H9 (cell line): ENCODE measurements around the gene NLRP12. TPM values are rescaled to one million over a fixed set of nuclear protein-coding genes. Genes with fewer than 3 reads are reported as not detected.
"Not testable (repeated sequence)": the region's sequence is repeated elsewhere in the genome, so short reads cannot be mapped to it uniquely, and the experiment has no call there.

Experiments
- DNase-seq: peaks from one replicate; pipeline ENCODE4 v3.0.0-alpha.2; 2017
- H2AFZ ChIP-seq: one replicate; pipeline ENCODE4 v1.6.1; 2013; ENCODE audit warnings: mild to moderate bottlenecking, low read length, control low read depth, moderate library complexity
- H2AK5ac ChIP-seq: 2 replicates; pipeline ENCODE4 v1.6.1; 2013; ENCODE audit warnings: low read length, control low read depth, mixed read lengths; ENCODE audit not compliant: insufficient read length
- H2BK120ac ChIP-seq: one replicate; pipeline ENCODE4 v1.6.1; 2013; ENCODE audit warnings: low read depth, mild to moderate bottlenecking, low read length, control low read depth, inconsistent platforms; ENCODE audit not compliant: poor library complexity, severe bottlenecking
- H2BK12ac ChIP-seq: 2 replicates; pipeline ENCODE4 v1.6.1; 2013; ENCODE audit warnings: low read length, control low read depth, mixed read lengths, low read depth; ENCODE audit not compliant: insufficient read length
- H2BK15ac ChIP-seq: 2 replicates; pipeline ENCODE4 v1.6.1; 2013; ENCODE audit warnings: low read depth, low read length, control low read depth
- H2BK20ac ChIP-seq: one replicate; pipeline ENCODE4 v1.6.1; 2013; ENCODE audit warnings: low read depth, mild to moderate bottlenecking, low read length, control low read depth, inconsistent platforms; ENCODE audit not compliant: poor library complexity, severe bottlenecking
- H2BK5ac ChIP-seq: 2 replicates; pipeline ENCODE4 v1.6.1; 2013; ENCODE audit warnings: low read length, control low read depth, mixed read lengths; ENCODE audit not compliant: insufficient read length
- H3K14ac ChIP-seq: 2 replicates; pipeline ENCODE4 v1.6.1; 2013; ENCODE audit warnings: low read length, control low read depth; ENCODE audit not compliant: insufficient read depth
- H3K18ac ChIP-seq: 2 replicates; pipeline ENCODE4 v1.6.1; 2013; ENCODE audit warnings: low read depth, mild to moderate bottlenecking, mixed read lengths, low read length, control low read depth; ENCODE audit not compliant: insufficient read length
- H3K23ac ChIP-seq: 2 replicates; pipeline ENCODE4 v1.6.1; 2013; ENCODE audit warnings: low read length, control low read depth, mixed read lengths, low read depth; ENCODE audit not compliant: insufficient read length
- H3K23me2 ChIP-seq: 2 replicates; pipeline ENCODE4 v1.6.1; 2013; ENCODE audit warnings: low read depth, mild to moderate bottlenecking, mixed read lengths, low read length, control low read depth; ENCODE audit not compliant: insufficient read length, poor library complexity, severe bottlenecking
- H3K27ac ChIP-seq: 2 replicates; pipeline ENCODE4 v1.5.1; 2013; ENCODE audit warnings: low read length, control low read depth, mixed read lengths, low read depth; ENCODE audit not compliant: insufficient read length
- H3K27me3 ChIP-seq: 2 replicates; pipeline ENCODE4 v1.6.1; 2013; ENCODE audit warnings: low read length, control low read depth, inconsistent platforms; ENCODE audit not compliant: insufficient read depth
- H3K4ac ChIP-seq: 2 replicates; pipeline ENCODE4 v1.6.1; 2013; ENCODE audit warnings: low read depth, mild to moderate bottlenecking, control low read depth, inconsistent platforms, low read length, moderate library complexity
- H3K4me1 ChIP-seq: 2 replicates; pipeline ENCODE4 v1.6.1; 2013; ENCODE audit warnings: low read length, control low read depth, inconsistent platforms; ENCODE audit not compliant: insufficient read depth
- H3K4me2 ChIP-seq: 2 replicates; pipeline ENCODE4 v1.6.1; 2013; ENCODE audit warnings: low read length, control low read depth, mixed read lengths; ENCODE audit not compliant: insufficient read length, insufficient read depth
- H3K56ac ChIP-seq: 2 replicates; pipeline ENCODE4 v1.6.1; 2013; ENCODE audit warnings: low read depth, mild to moderate bottlenecking, mixed read lengths, low read length, control low read depth; ENCODE audit not compliant: insufficient read length
- H3K79me1 ChIP-seq: 2 replicates; pipeline ENCODE4 v1.6.1; 2013; ENCODE audit warnings: low read depth, mild to moderate bottlenecking, moderate library complexity, low read length, control low read depth, inconsistent platforms; ENCODE audit not compliant: insufficient read depth, poor library complexity, severe bottlenecking
- H3K79me2 ChIP-seq: 2 replicates; pipeline ENCODE4 v1.6.1; 2013; ENCODE audit warnings: low read length, control low read depth, inconsistent platforms; ENCODE audit not compliant: insufficient read depth
- H3K9ac ChIP-seq: 2 replicates; pipeline ENCODE4 v1.6.1; 2013; ENCODE audit warnings: low read length, control low read depth, mixed read lengths; ENCODE audit not compliant: insufficient read length; ENCODE audit errors: extremely low read depth
- H3K9me3 ChIP-seq: one replicate; pipeline ENCODE4 v1.6.1; 2013; ENCODE audit warnings: low read depth, low read length, inconsistent platforms; ENCODE audit not compliant: control insufficient read depth
- H3T11ph ChIP-seq: one replicate; pipeline ENCODE4 v1.6.1; 2013; ENCODE audit warnings: mild to moderate bottlenecking, low read length, control low read depth, inconsistent platforms
- H4K20me1 ChIP-seq: one replicate; pipeline ENCODE4 v1.6.1; 2013; ENCODE audit not compliant: control insufficient read depth, insufficient read length, insufficient read depth
- H4K5ac ChIP-seq: 2 replicates; pipeline ENCODE4 v1.6.1; 2013; ENCODE audit warnings: low read depth, mild to moderate bottlenecking, mixed read lengths, low read length, control low read depth; ENCODE audit not compliant: insufficient read length
- H4K8ac ChIP-seq: replicated peaks from 2 replicates; pipeline ENCODE4 v1.6.1; 2013; ENCODE audit warnings: low read length, control low read depth, mixed read lengths, low read depth; ENCODE audit not compliant: insufficient read length
- H4K91ac ChIP-seq: 2 replicates; pipeline ENCODE4 v1.6.1; 2013; ENCODE audit warnings: low read depth, mild to moderate bottlenecking, moderate library complexity, mixed read lengths, low read length, control low read depth; ENCODE audit not compliant: insufficient read length
- H3K27ac Mint-ChIP-seq, 3 experiments: 2 replicates in 2 of 3; 3 replicates in 1 of 3; pipeline ENCODE4 v1.8.0; 2020 to 2021; ENCODE audit warnings: mixed read lengths in 3 of 3, mild to moderate bottlenecking in 1 of 3, moderate library complexity in 1 of 3
- H3K27me3 Mint-ChIP-seq: 2 replicates; pipeline ENCODE4 v1.8.0; 2021; ENCODE audit warnings: low read depth, mild to moderate bottlenecking, moderate library complexity, mixed read lengths
- H3K36me3 Mint-ChIP-seq, 3 experiments: 2 replicates in 2 of 3; 3 replicates in 1 of 3; pipeline ENCODE4 v1.8.0; 2020 to 2021; ENCODE audit warnings: low read depth in 3 of 3, mixed read lengths in 3 of 3; ENCODE audit not compliant: insufficient read depth in 1 of 3
- H3K4me1 Mint-ChIP-seq, 2 experiments: 2 replicates each; pipeline ENCODE4 v1.8.0; 2020; ENCODE audit warnings: mixed read lengths in 2 of 2
- H3K4me3 Mint-ChIP-seq, 2 experiments: 2 replicates in 1 of 2; 3 replicates in 1 of 2; pipeline ENCODE4 v1.8.0; 2020 to 2021; ENCODE audit warnings: mild to moderate bottlenecking in 2 of 2, mixed read lengths in 2 of 2, moderate library complexity in 1 of 2
- H3K9me3 Mint-ChIP-seq, 2 experiments: 2 replicates in 1 of 2; 3 replicates in 1 of 2; pipeline ENCODE4 v1.8.0; 2020; ENCODE audit warnings: mild to moderate bottlenecking in 2 of 2, mixed read lengths in 2 of 2, moderate library complexity in 1 of 2
- CTCF ChIP-seq: fragments of 200-600 bp; sonication (generic); conservative IDR thresholded peaks from 3 replicates; pipeline ENCODE4 v1.8.0; 2021; ENCODE audit warnings: antibody characterized with exemption, mild to moderate bottlenecking
- WGBS: extraction: QIAGEN DNeasy Blood & Tissue Kit; methylation state at CpG from one replicate; pipeline ENCODE4 v1.1.7; 2013; ENCODE audit warnings: missing lambda C conversion rate, low lambda C conversion rate, mixed read lengths; ENCODE audit not compliant: insufficient read length; ENCODE audit errors: extremely low coverage; 5-methylcytosine and 5-hydroxymethylcytosine counted together
- total RNA-seq: library from RNA; stranded (reverse); gene quantifications from 2 replicates; pipeline ENCODE4 v1.2.1, GENCODE V29; 2021

The NLRP12 gene
- total RNA-seq, 1 experiment from 2014 or later, result 4.0 TPM

- H3K27ac ChIP-seq, result no peak overlapping the region
- TF ChIP-seq CTCF, result no peak
- H3K56ac ChIP-seq, result no peak overlapping the region
- H2BK5ac ChIP-seq, result no peak overlapping the region
- no peaks in the 10 kb centered on the region for H3K79me2 ChIP-seq
- Mint-ChIP-seq H3K36me3 (no peaks in the 10 kb centered on the region), H3K4me3 (no peak overlapping the region), H3K9me3 (no peaks in the 10 kb centered on the region), H3K27ac (peak overlapping the region; percentile 76 to 90 (median 89); a peak in 4 of 7 replicates), H3K27me3 (no peaks in the 10 kb centered on the region), H3K4me1 (peaks cover 31 to 32% of the 10 kb centered on the region in 2 experiments)
- no peak overlapping the region for H3T11ph ChIP-seq
- no peak overlapping the region for H3K9ac ChIP-seq
- no CpG with 5 or more reads among the region's 27 CpGs for WGBS
- no peak overlapping the region for H3K23ac ChIP-seq
- H4K20me1 ChIP-seq, result no peaks in the 10 kb centered on the region
- no peak overlapping the region for H4K91ac ChIP-seq
- no peak overlapping the region for H2AFZ ChIP-seq
- no peak overlapping the region for H3K4ac ChIP-seq
- DNase-seq, result no peak
- no peak overlapping the region; the same call in 1 of the 2 replicates for H3K14ac ChIP-seq
- H3K9me3 ChIP-seq, result no peaks in the 10 kb centered on the region
- H3K18ac ChIP-seq, result no peak overlapping the region
- no peak overlapping the region for H3K4me2 ChIP-seq
- no peaks in the 10 kb centered on the region for H3K23me2 ChIP-seq
- no peak overlapping the region for H4K8ac ChIP-seq
- no peak overlapping the region for H2BK15ac ChIP-seq
- peaks cover 2% of the 10 kb centered on the region; the same call in 1 of the 2 replicates for H3K4me1 ChIP-seq
- H2AK5ac ChIP-seq, result no peak overlapping the region
- no peak overlapping the region for H4K5ac ChIP-seq
- no peaks in the 10 kb centered on the region for H3K79me1 ChIP-seq
- no peak overlapping the region for H2BK20ac ChIP-seq
- no peaks in the 10 kb centered on the region for H3K27me3 ChIP-seq
- H2BK120ac ChIP-seq, result no peak overlapping the region
- H2BK12ac ChIP-seq, result no peak overlapping the region
Observed at GRCh38 chr19:53768401-53768800, 55.7 kb downstream of the NLRP12 start.

GRCh38 chr19:53758991-53759390 is 65.1 kb downstream of the NLRP12 start:
- not testable (repeated sequence) for H3K4me2 ChIP-seq, H4K5ac ChIP-seq, H3K27me3 ChIP-seq, H3K56ac ChIP-seq, H2BK20ac ChIP-seq, H3K9me3 ChIP-seq, H3K4me1 ChIP-seq, DNase-seq, H3K27me3 Mint-ChIP-seq, H3K4ac ChIP-seq, H4K91ac ChIP-seq, H3K4me3 Mint-ChIP-seq, H3K9ac ChIP-seq, H3K9me3 Mint-ChIP-seq, H3K27ac ChIP-seq, H3K79me1 ChIP-seq, H3K18ac ChIP-seq, H3K79me2 ChIP-seq, H3T11ph ChIP-seq, H2AFZ ChIP-seq, H3K14ac ChIP-seq, H4K20me1 ChIP-seq, H4K8ac ChIP-seq, H3K23ac ChIP-seq, H3K23me2 ChIP-seq, H2BK12ac ChIP-seq, H3K27ac Mint-ChIP-seq, H3K36me3 Mint-ChIP-seq, H2BK15ac ChIP-seq, H2BK120ac ChIP-seq, H2AK5ac ChIP-seq, H2BK5ac ChIP-seq
- peaks cover 14 to 19% of the 10 kb centered on the region in 2 experiments for H3K4me1 Mint-ChIP-seq
- no CpG with 5 or more reads among the region's 2 CpGs for WGBS
